GM18951 (cell line): ENCODE results near the gene ARL10.

Experiments used
- POLR2A ChIP-seq: IDR thresholded peaks from 4 replicates; pipeline ENCODE4 v1.6.1; 2011; ENCODE audit warnings: mild to moderate bottlenecking; ENCODE audit not compliant: insufficient read length, insufficient read depth; ENCODE audit errors: extremely low read depth
- in situ Hi-C: fragments of 300-500 bp; cut with MboI; formaldehyde crosslinking; loops from one replicate; pipeline ENCODE4 v1.12.0; 2022; ENCODE audit warnings: low sequenced_read_pairs, mixed read lengths, inconsistent platforms; ENCODE audit not compliant: unreplicated experiment

ARL10 gene, protein sequence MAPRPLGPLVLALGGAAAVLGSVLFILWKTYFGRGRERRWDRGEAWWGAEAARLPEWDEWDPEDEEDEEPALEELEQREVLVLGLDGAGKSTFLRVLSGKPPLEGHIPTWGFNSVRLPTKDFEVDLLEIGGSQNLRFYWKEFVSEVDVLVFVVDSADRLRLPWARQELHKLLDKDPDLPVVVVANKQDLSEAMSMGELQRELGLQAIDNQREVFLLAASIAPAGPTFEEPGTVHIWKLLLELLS

GRCh38 chr5:176365351-176366231 is at the start of gene ARL10:
Gene ARL10 (plus strand): TSS chr5:176365487. CDS start chr5:176365564, 77 bp downstream.
- in situ Hi-C loops, result no loop called here
- peak; percentile 17 for TF ChIP-seq POLR2A

DNA sequence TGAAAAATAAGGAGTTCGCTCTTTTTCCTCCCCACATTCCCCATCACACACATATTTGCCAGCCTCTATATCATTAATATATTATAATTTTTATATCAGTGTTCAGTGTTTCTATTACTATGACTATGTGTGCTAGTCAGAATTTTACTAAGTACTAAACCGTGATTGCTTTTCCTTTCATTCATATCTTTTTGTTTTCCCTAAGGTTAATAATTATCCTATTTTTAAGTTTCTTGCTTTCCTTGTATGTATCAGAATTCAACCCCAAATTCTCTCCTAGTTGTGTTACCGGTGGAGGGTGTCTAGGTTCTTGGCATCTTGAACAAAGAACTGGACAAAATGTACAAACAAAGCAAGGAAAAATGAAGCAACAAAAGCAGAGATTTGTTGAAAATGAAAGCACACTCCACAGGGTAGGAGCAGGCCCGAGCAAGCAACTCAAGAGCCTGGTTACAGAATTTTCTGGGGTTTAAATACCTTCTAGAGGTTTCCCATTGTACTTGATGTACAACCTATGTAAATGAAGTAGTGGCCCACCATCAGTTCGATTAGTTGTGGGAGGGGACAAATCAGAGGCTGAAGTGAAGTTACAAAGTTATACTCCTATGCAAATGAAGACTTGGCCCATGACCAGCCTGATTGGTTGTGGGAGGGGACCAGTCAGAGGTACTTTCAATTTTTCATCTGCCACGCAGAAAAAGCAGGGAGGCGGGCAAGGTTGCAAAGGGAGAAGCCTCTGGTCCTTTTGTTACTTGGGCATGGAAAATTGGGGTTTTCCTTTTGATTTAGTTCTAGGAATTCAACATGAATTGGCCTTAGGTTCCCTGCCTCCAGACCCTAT is 47.5 kb upstream of the ARL10 start:
- in situ Hi-C loops, result no loop called here
- TF ChIP-seq POLR2A, result no peak

DNA sequence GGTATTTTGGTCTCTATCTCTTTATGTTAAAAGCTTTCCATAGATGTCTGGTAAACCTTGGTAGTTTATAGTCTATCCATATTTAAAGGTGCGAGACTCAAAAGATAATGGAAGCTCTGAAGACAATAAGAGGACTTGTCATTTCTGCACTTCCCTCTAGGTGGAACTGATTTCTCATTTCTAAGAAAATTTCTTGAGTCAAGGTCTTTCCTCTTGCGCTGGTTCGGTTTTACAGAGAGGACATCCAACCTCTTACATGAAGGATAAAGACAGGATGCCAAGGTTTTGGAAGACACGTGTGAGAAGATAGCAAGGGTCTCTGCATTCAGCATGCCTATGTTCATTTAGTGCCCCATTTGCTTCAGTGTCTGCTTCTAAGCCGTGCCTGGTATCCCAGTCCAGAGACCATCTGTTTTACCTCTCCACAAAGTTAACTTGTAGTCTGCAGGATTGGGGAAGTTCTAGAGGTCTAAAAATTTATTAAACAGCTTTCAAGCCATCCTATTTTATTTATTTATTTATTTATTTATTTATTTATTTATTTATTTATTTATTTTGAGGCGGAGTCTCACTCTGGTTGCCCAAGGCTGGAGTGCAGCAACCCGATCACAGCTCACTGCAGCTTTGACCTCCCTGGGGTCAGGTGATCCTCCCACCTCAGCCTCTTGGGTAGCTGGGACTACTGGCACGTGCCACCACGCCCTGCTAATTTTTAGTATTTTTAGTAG is 45.3 kb upstream of the ARL10 start:
- TF ChIP-seq POLR2A, result no peak
- in situ Hi-C loops, result no loop called here

DNA sequence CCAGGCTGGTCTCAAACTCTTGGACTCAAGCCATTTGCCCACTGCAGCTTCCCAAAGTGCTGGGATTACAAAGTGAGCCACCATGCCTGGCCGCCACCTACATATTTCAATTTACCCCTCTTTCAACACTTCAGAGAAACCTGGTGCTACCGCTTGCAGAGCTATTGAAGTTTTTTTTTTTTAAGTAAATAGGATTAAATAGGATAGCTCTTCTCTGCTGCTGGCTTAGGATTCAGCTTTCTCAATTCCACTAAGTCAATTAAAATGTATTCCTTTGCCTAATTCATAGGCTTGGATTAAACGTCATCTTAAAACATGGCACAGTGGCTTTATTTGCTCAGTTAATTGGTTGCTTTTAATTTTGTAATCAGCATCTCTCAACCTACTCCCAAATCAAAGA is 44.7 kb upstream of the ARL10 start:
- TF ChIP-seq POLR2A, result no peak
- in situ Hi-C loops, result no loop called here

DNA sequence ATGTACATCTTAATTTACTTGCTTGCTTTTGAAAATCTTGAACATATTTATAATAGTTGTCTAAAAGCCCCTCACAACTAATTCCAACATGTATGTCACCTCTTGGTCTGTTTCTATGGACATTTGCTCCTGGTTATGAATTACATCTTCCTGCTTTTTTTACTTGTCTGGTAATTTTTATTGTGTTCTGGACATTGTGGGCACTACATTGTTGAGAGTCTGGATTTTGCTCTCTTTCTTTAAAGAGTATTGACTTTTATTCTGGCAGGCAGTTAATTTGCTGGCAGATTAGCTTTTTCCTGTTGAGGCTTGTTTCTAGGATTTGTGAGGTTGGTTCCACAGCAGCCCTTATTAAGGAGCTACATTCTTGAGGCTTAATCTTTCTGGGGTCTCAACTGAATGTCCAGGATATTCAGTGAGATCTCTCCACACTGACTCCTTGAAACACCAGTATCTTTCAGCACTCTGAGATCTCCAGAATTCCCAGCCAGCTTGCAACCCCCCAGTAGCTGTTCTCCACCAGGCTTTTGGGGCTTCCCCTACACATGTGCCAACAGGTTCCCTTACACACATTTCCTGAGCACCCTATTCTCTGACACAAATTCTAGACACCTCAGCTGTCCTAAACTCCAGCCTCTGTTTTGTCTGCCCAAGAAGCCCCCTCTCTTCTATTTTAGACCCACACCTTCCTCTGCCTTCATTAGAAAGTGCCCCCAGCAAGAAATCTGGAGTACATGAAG is 31.1 kb upstream of the ARL10 start:
- no peak for TF ChIP-seq POLR2A

DNA sequence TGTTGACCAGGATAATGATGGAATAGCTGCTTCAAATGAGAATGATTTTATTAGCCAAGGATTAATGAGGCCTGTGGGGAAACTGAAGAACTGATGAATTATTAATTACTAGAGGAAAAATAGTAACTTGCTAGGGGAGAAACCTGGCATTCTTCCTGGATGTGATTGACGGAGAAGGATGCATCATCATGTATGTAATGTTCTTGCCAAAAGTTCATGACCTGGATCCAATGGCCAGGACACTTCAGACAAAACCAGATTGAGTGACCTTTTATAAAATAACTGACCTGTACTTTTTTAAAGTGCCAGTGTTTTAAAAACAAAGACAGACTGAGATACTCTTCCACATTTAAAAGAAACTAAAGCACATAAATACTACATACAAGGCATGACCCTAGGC is 27.4 kb upstream of the ARL10 start:
- in situ Hi-C loops, result no loop called here
- TF ChIP-seq POLR2A, result no peak

More for the DNA sequence above, 31.1 kb upstream of the ARL10 start:
- in situ Hi-C loops, result no loop called here

DNA sequence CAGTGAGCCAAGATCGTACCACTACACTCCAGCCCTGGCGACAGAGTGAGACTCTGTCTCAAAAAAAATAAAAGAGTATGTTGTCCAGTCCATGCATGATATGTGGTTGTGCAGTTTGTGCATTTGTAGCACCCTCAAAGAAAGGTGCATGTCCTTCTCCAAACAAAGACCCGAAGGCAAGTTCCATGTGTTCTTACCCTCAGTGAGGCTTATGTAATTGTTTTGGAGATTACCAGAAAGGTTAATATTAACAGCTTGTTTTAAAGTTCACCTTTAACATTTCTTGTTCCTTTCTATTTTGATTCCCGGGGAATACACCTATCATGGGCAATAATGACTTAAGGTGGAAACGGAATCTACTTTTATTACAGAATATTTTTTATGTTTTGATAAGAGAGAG is 26.0 kb upstream of the ARL10 start:
- in situ Hi-C loops, result no loop called here
- TF ChIP-seq POLR2A, result no peak

GRCh38 chr5:176341325-176342157 is 23.7 kb upstream of the ARL10 start:
- TF ChIP-seq POLR2A, result no peak
- in situ Hi-C loops, result no loop called here

DNA sequence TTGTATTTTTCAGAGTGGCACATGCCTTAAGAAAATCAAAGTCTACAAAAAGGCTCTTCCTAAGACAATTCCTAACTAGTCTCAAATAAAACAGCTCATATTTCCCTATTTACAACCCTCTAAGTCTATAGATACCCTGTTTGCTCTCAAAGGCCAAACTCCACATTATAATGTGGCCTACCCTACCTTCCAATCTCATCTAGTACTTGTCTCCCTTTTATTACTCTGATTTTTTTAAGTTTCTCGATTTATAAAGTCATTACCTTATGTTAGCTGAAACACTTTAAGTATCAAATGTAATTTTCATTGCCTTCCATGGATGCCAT is 23.2 kb upstream of the ARL10 start:
- in situ Hi-C loops, result no loop called here
- TF ChIP-seq POLR2A, result no peak

- in situ Hi-C loops, result no loop called here
- no peak for TF ChIP-seq POLR2A
These were observed 22.4 kb upstream of the ARL10 start for GRCh38 chr5:176342766-176343458.

DNA sequence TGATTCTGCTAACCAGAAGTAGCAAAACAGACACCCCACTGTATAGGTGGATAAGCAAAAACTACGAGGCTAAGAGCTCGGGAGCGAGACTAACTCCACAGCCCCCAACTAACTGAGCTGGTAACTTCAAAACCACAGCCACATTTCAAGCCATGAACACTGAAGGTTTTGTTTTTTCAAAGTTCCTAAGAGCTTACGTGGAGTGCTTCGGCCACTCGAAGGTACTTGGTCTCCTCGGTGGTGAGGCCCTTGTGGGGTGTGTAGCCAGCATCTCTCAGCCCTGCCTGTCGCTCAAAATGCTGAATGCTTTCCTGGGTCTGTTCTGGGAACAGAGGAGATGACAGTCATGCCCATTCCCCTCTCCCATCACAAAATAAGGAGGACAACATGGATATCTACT is 14.9 kb upstream of the ARL10 start:
- in situ Hi-C loops, result no loop called here
- TF ChIP-seq POLR2A, result no peak
